ENCODE results near the gene PSMG3. TPM values are rescaled to one million over a fixed set of nuclear protein-coding genes. Genes with fewer than 3 reads are reported as not detected.
A peak's percentile ranks its signal among the peaks of the same experiment; 100 is the strongest.
"Not testable (repeated sequence)": the region's sequence is repeated elsewhere in the genome, so short reads cannot be mapped to it uniquely, and the experiment has no call there.

PSMG3 gene
- total RNA-seq, 1 donor from 2014 or later, result 31.7 TPM

- peaks cover 5% of the 10 kb centered on the region for H3K36me3 Mint-ChIP-seq (ENCODE audit: low read depth)
- no peak overlapping the region for H3K27ac Mint-ChIP-seq (ENCODE audit: unreplicated experiment)
- peaks cover 9% of the 10 kb centered on the region for H3K27me3 Mint-ChIP-seq (ENCODE audit: low read depth)
- no peak overlapping the region for H3K4me3 Mint-ChIP-seq (ENCODE audit: unreplicated experiment)
- DNase-seq (ENCODE audit: low spot score), result no peak
- H3K9me3 Mint-ChIP-seq (ENCODE audit: low read depth), result peaks cover 6% of the 10 kb centered on the region
- H3K4me1 Mint-ChIP-seq (ENCODE audit: low read depth), result no peaks in the 10 kb centered on the region
- TF ChIP-seq CTCF (IDR thresholded peaks at IDR 0.05), result no peak
These were observed 14.9 kb upstream of the PSMG3 start for GRCh38 chr7:1584700-1585099.

- H3K4me3 Mint-ChIP-seq (ENCODE audit: unreplicated experiment); H3K27me3 Mint-ChIP-seq (ENCODE audit: low read depth); H3K9me3 Mint-ChIP-seq (ENCODE audit: low read depth); H3K4me1 Mint-ChIP-seq (ENCODE audit: low read depth); H3K27ac Mint-ChIP-seq (ENCODE audit: unreplicated experiment); DNase-seq (ENCODE audit: low spot score); H3K36me3 Mint-ChIP-seq (ENCODE audit: low read depth): not testable (repeated sequence)
These were observed 13.6 kb upstream of the PSMG3 start for GRCh38 chr7:1583241-1583930.

GRCh38 chr7:1580422-1581030, 10.7 kb upstream of the PSMG3 start:
- Mint-ChIP-seq H3K27ac (ENCODE audit: unreplicated experiment) (no peak overlapping the region), H3K36me3 (ENCODE audit: low read depth) (peaks cover 3% of the 10 kb centered on the region), H3K4me3 (ENCODE audit: unreplicated experiment) (no peak overlapping the region), H3K4me1 (ENCODE audit: low read depth) (no peaks in the 10 kb centered on the region), H3K9me3 (ENCODE audit: low read depth) (no peaks in the 10 kb centered on the region), H3K27me3 (ENCODE audit: low read depth) (peaks cover 3% of the 10 kb centered on the region)
- TF ChIP-seq CTCF (IDR thresholded peaks at IDR 0.05), result no peak
- no peak for DNase-seq (ENCODE audit: low spot score)

- no peak overlapping the region for H3K4me3 Mint-ChIP-seq (ENCODE audit: unreplicated experiment)
- no peak for DNase-seq (ENCODE audit: low spot score)
- TF ChIP-seq CTCF (IDR thresholded peaks at IDR 0.05), result peak; percentile 92
- H3K4me1 Mint-ChIP-seq (ENCODE audit: low read depth), result no peaks in the 10 kb centered on the region
- H3K36me3 Mint-ChIP-seq (ENCODE audit: low read depth), result peaks cover 2% of the 10 kb centered on the region
- no peak overlapping the region for H3K27ac Mint-ChIP-seq (ENCODE audit: unreplicated experiment)
- H3K9me3 Mint-ChIP-seq (ENCODE audit: low read depth), result no peaks in the 10 kb centered on the region
- H3K27me3 Mint-ChIP-seq (ENCODE audit: low read depth), result no peaks in the 10 kb centered on the region
These were observed 9.9 kb upstream of the PSMG3 start for GRCh38 chr7:1579481-1580421.

- H3K9me3 Mint-ChIP-seq (ENCODE audit: low read depth), result no peaks in the 10 kb centered on the region
- no peaks in the 10 kb centered on the region for H3K4me1 Mint-ChIP-seq (ENCODE audit: low read depth)
- no peak overlapping the region for H3K27ac Mint-ChIP-seq (ENCODE audit: unreplicated experiment)
- H3K4me3 Mint-ChIP-seq (ENCODE audit: unreplicated experiment), result no peak overlapping the region
- TF ChIP-seq CTCF (IDR thresholded peaks at IDR 0.05), result no peak
- DNase-seq (ENCODE audit: low spot score), result no peak
- H3K27me3 Mint-ChIP-seq (ENCODE audit: low read depth), result no peaks in the 10 kb centered on the region
- H3K36me3 Mint-ChIP-seq (ENCODE audit: low read depth), result peaks cover 2% of the 10 kb centered on the region
These were observed 8.7 kb upstream of the PSMG3 start for GRCh38 chr7:1578513-1578912.
